IMR-90 (cell line): ENCODE measurements around the gene IGF1R. TPM values are rescaled to one million over a fixed set of nuclear protein-coding genes. Genes with fewer than 3 reads are reported as not detected.

Source experiments
- ATAC-seq: fragments of 200-7000 bp; cut with Tn5 transposase; 2 replicates; pipeline ENCODE4 v1.9.1; 2020; ENCODE audit warnings: low read depth, mild to moderate bottlenecking, moderate library complexity
- BruUV-seq: library from RNA; stranded (reverse); fragments of 400-500 nt; replicated peaks from 2 replicates; lab custom pipeline; 2021; lab: Mats Ljungman, UMichigan
- CTCF ChIA-PET: fragments of 300-600 bp; formaldehyde crosslinking; extraction: SDS; loops from one replicate; lab custom pipeline; 2021; ENCODE audit warnings: antibody characterized with exemption; lab: Yijun Ruan, JAX
- POLR2A ChIA-PET: fragments of 300-600 bp; sonication (Branson Sonifier 250); formaldehyde crosslinking; loops from one replicate; lab custom pipeline; 2022; ENCODE audit warnings: antibody characterized with exemption; ENCODE audit not compliant: unreplicated experiment; lab: Charles Lee
- DNase-seq: peaks from one replicate; pipeline ENCODE4 v3.0.0; 2013
- H2AFZ ChIP-seq: replicated peaks from 2 replicates; pipeline ENCODE3; 2013; ENCODE audit warnings: low read length, mild to moderate bottlenecking; ENCODE audit not compliant: poor library complexity
- H2AK5ac ChIP-seq: 2 replicates; pipeline ENCODE4 v1.6.1; 2013; ENCODE audit warnings: low read depth, low read length, inconsistent platforms
- H2AK9ac ChIP-seq: replicated peaks from 2 replicates; pipeline ENCODE3; 2013; ENCODE audit warnings: mild to moderate bottlenecking, low read depth, low read length, moderate library complexity; ENCODE audit not compliant: poor library complexity
- H2BK120ac ChIP-seq: 2 replicates; pipeline ENCODE4 v1.6.1; 2013; ENCODE audit warnings: low read depth, low read length, inconsistent platforms
- H2BK15ac ChIP-seq: 3 replicates; pipeline ENCODE4 v1.6.1; 2013; ENCODE audit warnings: low read depth, low read length, inconsistent platforms
- H2BK20ac ChIP-seq: 2 replicates; pipeline ENCODE4 v1.6.1; 2013; ENCODE audit warnings: low read depth, mild to moderate bottlenecking, inconsistent platforms, low read length, moderate library complexity
- H2BK5ac ChIP-seq: 2 replicates; pipeline ENCODE4 v1.6.1; 2013; ENCODE audit warnings: mild to moderate bottlenecking, low read depth, low read length, inconsistent platforms; ENCODE audit not compliant: poor library complexity, severe bottlenecking
- H3K14ac ChIP-seq: replicated peaks from 2 replicates; pipeline ENCODE4 v1.6.1; 2013; ENCODE audit warnings: low read depth, low read length, inconsistent platforms
- H3K18ac ChIP-seq: 2 replicates; pipeline ENCODE4 v1.6.1; 2013; ENCODE audit warnings: low read depth, low read length, control low read depth
- H3K23ac ChIP-seq: 2 replicates; pipeline ENCODE4 v1.6.1; 2013; ENCODE audit warnings: low read depth, low read length, inconsistent platforms
- H3K27ac ChIP-seq: 2 replicates; pipeline ENCODE4 v1.5.1; 2013; ENCODE audit warnings: mild to moderate bottlenecking, control low read depth, low read length; ENCODE audit not compliant: insufficient read depth
- H3K27me3 ChIP-seq: 2 replicates; pipeline ENCODE4 v1.6.1; 2013; ENCODE audit warnings: low read length; ENCODE audit not compliant: control insufficient read depth, insufficient read depth
- H3K36me3 ChIP-seq: 2 replicates; pipeline ENCODE4 v1.6.1; 2013; ENCODE audit warnings: low read length, mixed read lengths; ENCODE audit not compliant: control insufficient read depth, insufficient read depth
- H3K4ac ChIP-seq: 2 replicates; pipeline ENCODE4 v1.6.1; 2013; ENCODE audit warnings: low read depth, low read length, inconsistent platforms
- H3K4me1 ChIP-seq: 2 replicates; pipeline ENCODE4 v1.6.1; 2013; ENCODE audit warnings: low read length, mixed read lengths; ENCODE audit not compliant: control insufficient read depth, insufficient read depth
- H3K4me2 ChIP-seq: 2 replicates; pipeline ENCODE4 v1.6.1; 2013; ENCODE audit warnings: low read depth, mild to moderate bottlenecking, control low read depth, low read length, moderate library complexity
- H3K4me3 ChIP-seq: 2 replicates; pipeline ENCODE4 v1.5.1; 2013; ENCODE audit warnings: low read depth, mild to moderate bottlenecking, control low read depth, low read length, moderate library complexity; ENCODE audit not compliant: insufficient read depth
- H3K56ac ChIP-seq: 2 replicates; pipeline ENCODE4 v1.6.1; 2013; ENCODE audit warnings: low read length, inconsistent platforms; ENCODE audit not compliant: insufficient read depth; ENCODE audit errors: extremely low read depth
- H3K79me1 ChIP-seq, 2 experiments: 2 replicates each; pipeline ENCODE4 v1.6.1; 2013; ENCODE audit warnings: low read length in 2 of 2, inconsistent platforms in 1 of 2, low read depth in 1 of 2
- H3K9ac ChIP-seq: 2 replicates; pipeline ENCODE4 v1.6.1; 2013; ENCODE audit warnings: low read depth, low read length, control low read depth
- H3K9me1 ChIP-seq: 2 replicates; pipeline ENCODE4 v1.6.1; 2013; ENCODE audit warnings: low read length, inconsistent platforms; ENCODE audit not compliant: insufficient read depth
- H3K9me3 ChIP-seq: 2 replicates; pipeline ENCODE4 v1.6.1; 2013; ENCODE audit warnings: low read length; ENCODE audit not compliant: control insufficient read depth, insufficient read depth
- H4K20me1 ChIP-seq: 2 replicates; pipeline ENCODE4 v1.6.1; 2013; ENCODE audit warnings: low read length, inconsistent platforms; ENCODE audit not compliant: insufficient read depth
- H4K5ac ChIP-seq: 2 replicates; pipeline ENCODE4 v1.6.1; 2013; ENCODE audit warnings: mild to moderate bottlenecking, low read depth, low read length, control low read depth
- H4K8ac ChIP-seq, 2 experiments: 2 replicates each; pipeline ENCODE4 v1.6.1; 2013; ENCODE audit warnings: low read depth in 2 of 2, low read length in 2 of 2, control low read depth in 1 of 2, inconsistent platforms in 1 of 2
- H4K91ac ChIP-seq: 2 replicates; pipeline ENCODE4 v1.6.1; 2013; ENCODE audit warnings: low read depth, low read length, inconsistent platforms; ENCODE audit not compliant: insufficient read depth
- CHD1 ChIP-seq: IDR thresholded peaks from 2 replicates; pipeline ENCODE4 v1.6.1; 2012; ENCODE audit warnings: low read depth, low read length, improper control_type of control experiment
- CTCF ChIP-seq: conservative IDR thresholded peaks from 2 replicates; pipeline ENCODE4 v1.5.1; 2012; ENCODE audit warnings: mild to moderate bottlenecking, low read depth, low read length, improper control_type of control experiment
- MAFK ChIP-seq: IDR thresholded peaks from 2 replicates; pipeline ENCODE4 v1.6.1; 2012; ENCODE audit warnings: low read depth, low read length, improper control_type of control experiment
- MAZ ChIP-seq: IDR thresholded peaks from 2 replicates; pipeline ENCODE4 v1.6.1; 2012; ENCODE audit warnings: low read depth, mild to moderate bottlenecking, low read length, improper control_type of control experiment, moderate library complexity, borderline replicate concordance
- MXI1 ChIP-seq: IDR thresholded peaks from 2 replicates; pipeline ENCODE4 v1.6.1; 2012; ENCODE audit warnings: low read depth, mild to moderate bottlenecking, low read length, moderate library complexity, borderline replicate concordance
- NFE2L2 ChIP-seq: fragments of 150-350 bp; IDR thresholded peaks from 2 replicates; pipeline ENCODE4 v1.6.1; 2016; ENCODE audit warnings: low read depth, mild to moderate bottlenecking, low read length
- RCOR1 ChIP-seq: IDR thresholded peaks from 2 replicates; pipeline ENCODE4 v1.6.1; 2012; ENCODE audit warnings: mild to moderate bottlenecking, low read length, improper control_type of control experiment; ENCODE audit not compliant: insufficient replicate concordance
- WGBS, 2 experiments: methylation state at CpG; one replicate each; pipeline versions ENCODE4 v1.1.5 to v1.1.7; 2013; ENCODE audit warnings: missing lambda C conversion rate in 2 of 2; ENCODE audit not compliant: insufficient read length in 1 of 2; ENCODE audit errors: extremely low coverage in 2 of 2; 5-methylcytosine and 5-hydroxymethylcytosine counted together
- dilution Hi-C: fragments of 300-500 bp; cut with HindIII; formaldehyde crosslinking; loops from one replicate; pipeline ENCODE4 v1.14.3; 2018; ENCODE audit warnings: low sequenced_read_pairs; ENCODE audit not compliant: unreplicated experiment
- in situ Hi-C: fragments of 300-500 bp; cut with MboI; formaldehyde crosslinking; loops from 3 replicates; pipeline ENCODE4 v1.14.3; 2019; ENCODE audit warnings: low sequenced_read_pairs, inconsistent platforms, mixed read lengths
- intact Hi-C: fragments of 100-400 bp; cut with micrococcal nuclease; formaldehyde crosslinking; loops from 2 replicates; pipeline ENCODE4 v1.10.0; 2022
- polyA plus RNA-seq, 3 experiments: library from polyadenylated mRNA; depleted of rRNA; stranded (reverse); fragments of >200 nt; gene quantifications; 2 replicates each; pipeline ENCODE4 v1.2.3, GENCODE V29; 2012; ENCODE audit warnings: low replicate concordance in 1 of 3
- total RNA-seq: library from RNA; depleted of rRNA; stranded (reverse); fragments of >200 nt; gene quantifications from 2 replicates; pipeline ENCODE4 v1.2.3, GENCODE V29; 2012

Gene IGF1R
- total and polyA plus RNA-seq, 2 of the 4 experiments (the other 2 are of a cell fraction), result 24.0 to 24.9 TPM

- peak overlapping the region; percentile 84 for H3K14ac ChIP-seq
- H2AK5ac ChIP-seq, result peak overlapping the region; percentile 83
- dilution Hi-C loops (no loop called here), intact Hi-C loops (loop anchor here (5.0 kb wide), 2 partner anchors 122 to 172 kb away; no protein-coding TSS in a partner anchor), in situ Hi-C loops (loop anchor here (25.0 kb wide), 1 partner anchor 112 kb away; no protein-coding TSS in a partner anchor)
- no peak overlapping the region for H2AFZ ChIP-seq
- BruUV-seq, result no TSS peak
- H4K5ac ChIP-seq, result peak overlapping the region; percentile 85
- ATAC-seq (no peak), DNase-seq (no peak)
- H2BK15ac ChIP-seq, result peak overlapping the region; percentile 92; the same call in 2 of the 3 replicates
- no peak overlapping the region for H3K9ac ChIP-seq
- peak overlapping the region; percentile 87 for H3K4ac ChIP-seq
- peak overlapping the region; percentile 74 for H4K91ac ChIP-seq
- H3K18ac ChIP-seq, result peak overlapping the region; percentile 96
- H3K9me3 ChIP-seq, result no peaks in the 10 kb centered on the region
- no peaks in the 10 kb centered on the region for H3K27me3 ChIP-seq
- ChIA-PET CTCF (no interaction called here), POLR2A (no interaction called here)
- peaks cover 3% of the 10 kb centered on the region; the same call in 1 of the 2 replicates for H4K20me1 ChIP-seq
- peaks cover 11% of the 10 kb centered on the region for H3K36me3 ChIP-seq
- peak overlapping the region; percentile 88 for H3K23ac ChIP-seq
- H2BK20ac ChIP-seq, result peak overlapping the region; percentile 87
- H2AK9ac ChIP-seq, result peak overlapping the region; percentile 47
- H3K79me1 ChIP-seq, result peaks cover 45 to 81% of the 10 kb centered on the region in 2 experiments
- H4K8ac ChIP-seq, result peak overlapping the region; percentile 24 to 88
- H3K4me3 ChIP-seq, result no peak overlapping the region
- H2BK5ac ChIP-seq, result peak overlapping the region; percentile 98
- H3K4me1 ChIP-seq, result peaks cover 52% of the 10 kb centered on the region
- no peak for TF ChIP-seq MXI1
- TF ChIP-seq CHD1, result no peak
- no peak for TF ChIP-seq MAFK
- no peak for TF ChIP-seq CTCF
- TF ChIP-seq RCOR1, result no peak
- TF ChIP-seq MAZ, result no peak
- TF ChIP-seq NFE2L2, result no peak
- no peak overlapping the region for H3K4me2 ChIP-seq
- peaks cover 33% of the 10 kb centered on the region for H3K9me1 ChIP-seq
- WGBS, 2 experiments, result 100% methylated on average over 3 of the region's 20 CpGs; no CpG with 5 or more reads in 1 of the 2 experiments
- H3K27ac ChIP-seq, result peak overlapping the region; percentile 73
- H2BK120ac ChIP-seq, result peak overlapping the region; percentile 81
- H3K56ac ChIP-seq, result peak overlapping the region; percentile 47; the same call in 1 of the 2 replicates
Measured at GRCh38 chr15:98899272-98900021, 251.1 kb downstream of the IGF1R start.
